GM18858 (cell line): ENCODE results near the gene LDB1.

Source experiments
- ATAC-seq: cut with Tn5 transposase; IDR thresholded peaks from one replicate; pipeline ENCODE4 v1.9.1; 2021; ENCODE audit not compliant: unreplicated experiment

The LDB1 gene

GRCh38 chr10:102113261-102113955 lies 6.8 kb downstream of the LDB1 start:
- ATAC-seq, result no peak

DNA sequence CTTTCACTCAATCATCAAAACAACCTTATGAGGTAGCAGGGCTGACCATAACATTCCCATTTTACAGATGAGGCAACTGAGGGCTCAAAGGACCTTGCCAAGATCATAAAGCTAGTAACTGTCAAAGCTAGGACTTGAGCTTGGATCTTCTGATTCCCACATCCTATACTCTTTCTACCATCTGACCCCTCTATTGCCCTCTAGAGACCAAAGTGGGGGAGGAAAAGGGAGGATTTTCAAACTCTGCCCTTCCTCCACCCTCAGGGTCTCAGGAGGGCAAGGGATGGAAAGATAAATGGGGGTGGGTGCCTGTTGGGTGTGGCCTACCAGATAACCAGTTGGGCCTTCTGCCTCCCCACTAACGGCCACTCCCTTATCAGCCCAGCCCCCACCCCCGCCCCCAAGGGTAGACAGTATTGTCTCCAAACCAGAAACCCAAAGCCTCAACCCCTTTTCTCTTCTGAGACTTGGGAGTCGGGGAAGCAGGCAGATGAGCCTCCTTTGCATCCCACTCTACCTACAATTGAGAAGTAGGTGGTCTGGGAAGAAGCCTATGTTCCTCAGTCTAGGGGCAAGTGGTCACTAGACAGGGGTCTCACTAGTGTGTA lies 7.9 kb downstream of the LDB1 start:
- no peak for ATAC-seq

DNA sequence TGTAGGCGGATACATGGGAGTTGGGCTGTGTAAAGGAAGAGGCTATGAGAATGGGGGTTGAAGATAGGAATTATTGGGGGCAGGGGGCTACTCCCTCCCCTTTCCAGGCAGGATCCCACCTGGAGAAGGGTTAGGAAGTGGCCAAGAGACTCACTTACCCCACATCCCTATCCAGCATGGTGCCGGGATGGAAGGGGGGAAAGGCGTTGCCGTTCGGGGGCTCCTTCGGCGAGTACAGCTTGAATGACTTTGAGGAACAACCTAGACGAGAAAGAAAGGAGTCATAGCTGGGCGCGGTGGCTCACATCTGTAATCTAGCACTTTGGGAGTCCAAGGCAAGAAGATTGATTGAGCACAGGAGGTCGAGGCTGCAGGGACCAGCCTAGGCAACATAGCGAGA lies 8.9 kb downstream of the LDB1 start:
- ATAC-seq, result no peak

- no peak for ATAC-seq
Observed at GRCh38 chr10:102109166-102110116, 10.7 kb downstream of the LDB1 start.

DNA sequence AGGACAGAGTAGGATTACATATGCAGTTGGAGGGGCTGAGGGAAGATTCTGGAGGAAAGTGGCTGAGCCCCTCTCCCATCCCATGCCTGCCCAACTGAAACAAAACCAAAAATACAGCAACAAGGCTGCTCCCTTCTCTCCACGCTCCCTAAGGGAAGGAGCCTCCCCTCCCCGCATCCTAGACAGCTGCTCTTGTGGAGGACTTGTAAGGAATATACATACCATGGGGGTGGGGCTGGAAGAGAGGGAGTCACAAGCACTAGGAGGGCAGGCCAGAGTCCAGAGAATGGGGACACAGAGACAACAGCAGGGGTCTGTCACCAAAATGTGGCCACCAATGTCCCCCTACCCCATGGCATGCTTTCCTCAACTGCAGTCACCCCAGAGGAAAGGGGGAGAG lies 13.2 kb downstream of the LDB1 start:
- no peak for ATAC-seq

DNA sequence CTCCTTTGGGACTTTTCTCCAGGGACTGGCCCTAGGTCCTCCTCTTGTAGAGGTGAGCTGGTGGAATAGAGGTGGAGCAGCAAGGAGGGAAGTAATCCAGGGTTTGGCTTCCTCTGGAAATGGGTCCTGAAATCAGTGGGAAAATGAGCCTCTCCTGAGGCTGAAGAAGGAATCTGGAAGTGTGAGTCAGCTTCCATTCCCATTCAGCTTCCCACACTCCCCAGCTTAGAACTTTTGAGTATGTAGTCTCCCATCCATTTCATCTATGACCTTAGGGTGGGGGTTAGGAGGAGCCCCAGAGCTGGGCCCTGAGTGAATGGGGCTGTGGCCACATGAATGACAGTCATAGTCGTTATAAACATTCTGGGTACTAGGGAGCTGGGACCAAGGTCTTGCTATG lies 17.7 kb downstream of the LDB1 start:
- no peak for ATAC-seq

DNA sequence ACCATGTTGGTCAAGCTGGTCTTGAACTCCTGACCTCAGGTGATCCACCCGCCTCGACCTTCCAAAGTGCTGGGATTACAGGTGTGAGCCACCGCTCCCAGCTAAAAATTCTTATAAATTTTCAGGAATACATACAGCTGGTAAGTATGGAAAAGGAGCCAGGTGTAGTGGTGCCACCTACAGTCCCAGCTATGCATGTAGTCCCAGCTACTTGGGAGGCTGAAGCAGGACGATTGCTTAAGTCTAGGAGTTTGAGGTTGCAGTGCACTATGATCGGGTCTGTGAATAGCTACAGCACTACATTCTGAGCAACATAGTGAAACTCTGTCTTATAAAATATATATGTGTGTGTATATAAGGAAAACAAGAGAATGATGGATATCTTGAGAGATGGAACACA lies 19.0 kb downstream of the LDB1 start:
- no peak for ATAC-seq

GRCh38 chr10:102096449-102096848 lies 23.7 kb downstream of the LDB1 start:
- no peak for ATAC-seq

GRCh38 chr10:102090772-102091171 lies 29.4 kb downstream of the LDB1 start:
- ATAC-seq, result no peak

DNA sequence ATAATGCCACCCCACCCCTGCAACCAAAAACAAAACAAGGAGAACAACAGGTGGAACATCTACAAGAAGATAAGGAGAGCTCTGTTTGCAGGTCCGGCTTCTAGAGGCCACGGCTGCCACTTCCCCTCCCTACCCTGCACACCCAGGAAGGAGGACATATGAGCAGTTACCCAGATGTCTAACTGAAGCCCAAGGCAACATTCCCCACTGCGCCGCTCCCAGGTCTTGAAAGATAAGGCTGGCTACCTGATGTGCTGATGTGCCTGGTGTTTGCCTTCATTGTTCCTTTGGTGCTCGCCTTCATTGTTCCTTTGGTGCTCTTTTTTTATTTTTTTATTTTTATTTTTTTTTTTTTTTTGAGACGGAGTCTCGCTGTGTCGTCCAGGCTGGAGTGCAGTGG lies 34.0 kb downstream of the LDB1 start:
- ATAC-seq, result no peak

DNA sequence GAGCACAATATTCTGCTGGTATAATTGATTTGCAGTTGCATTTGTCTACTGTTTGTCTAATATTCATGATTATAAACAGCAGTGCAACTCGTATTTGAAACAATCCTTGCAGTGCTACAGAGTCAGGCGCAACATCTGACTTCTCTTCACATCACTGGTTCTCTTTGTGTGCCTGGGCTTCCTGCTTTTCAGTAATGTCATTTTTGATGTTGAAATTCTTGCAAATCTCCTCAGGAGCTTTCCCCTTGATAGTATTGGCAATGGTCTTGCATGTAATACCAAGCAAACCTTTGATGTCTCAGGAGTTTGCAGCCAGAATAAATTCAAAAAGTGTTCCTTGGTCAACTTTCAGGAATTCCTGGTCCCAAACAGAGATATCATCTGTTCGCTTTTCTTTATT lies 34.8 kb downstream of the LDB1 start:
- no peak for ATAC-seq

DNA sequence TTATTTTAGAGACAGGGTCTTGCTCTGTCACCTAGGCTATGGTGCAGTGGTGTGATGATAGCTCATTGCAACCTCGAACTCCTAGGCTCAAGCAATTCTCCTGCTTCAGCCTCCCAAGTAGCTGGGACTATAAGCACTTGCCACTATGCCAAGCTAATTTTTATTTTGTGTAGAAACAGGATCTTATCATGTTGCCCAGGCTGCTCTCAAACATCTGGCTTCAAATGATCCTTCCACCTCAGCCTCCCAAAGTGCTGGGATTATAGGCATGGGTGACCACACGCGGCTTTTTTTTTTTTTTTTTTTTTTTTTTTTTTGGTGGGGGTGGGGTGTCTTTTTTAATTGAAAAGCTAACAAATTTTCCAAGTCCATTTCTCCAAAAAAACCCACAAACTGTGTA lies 36.6 kb downstream of the LDB1 start:
- ATAC-seq, result no peak

DNA sequence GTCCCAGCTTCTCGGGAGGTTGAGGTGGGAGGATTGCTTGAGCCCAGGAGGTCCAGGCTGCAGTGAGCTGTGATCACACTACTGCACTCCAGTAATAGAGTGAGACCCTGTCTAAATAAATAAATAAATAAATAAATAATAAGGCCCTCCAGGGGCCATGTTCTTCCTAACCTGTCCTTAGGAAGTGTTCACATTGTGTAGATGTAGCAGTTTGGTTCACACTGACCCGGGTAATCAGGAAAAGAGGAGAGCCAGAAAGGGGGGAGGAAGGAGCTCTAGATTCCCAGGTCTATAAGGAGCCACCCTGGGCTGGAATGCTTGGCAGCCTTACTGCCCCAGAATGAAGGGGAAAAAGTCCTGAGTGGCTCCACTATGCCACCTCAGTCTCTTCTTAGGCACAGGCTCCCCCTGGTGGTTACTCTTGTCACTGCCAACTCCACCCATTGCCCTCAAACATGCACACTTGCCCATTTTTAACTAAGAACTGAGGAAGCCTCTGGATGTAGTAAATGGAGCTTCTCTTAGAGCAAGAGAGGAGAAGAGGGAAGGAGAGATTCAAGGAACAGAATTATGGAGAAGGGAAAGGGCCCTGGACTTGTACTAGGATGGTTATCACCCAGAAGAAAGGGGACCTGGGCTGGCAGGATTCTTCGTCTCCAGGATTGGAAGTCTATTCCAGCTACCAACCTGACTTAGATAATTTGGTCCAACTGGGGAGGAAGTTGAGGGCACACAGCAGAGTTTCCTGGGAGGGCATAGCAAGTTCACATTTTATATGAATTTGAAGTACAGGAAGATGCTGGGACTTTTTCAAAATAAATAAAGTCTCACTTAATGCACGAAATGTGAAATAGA lies 47.3 kb downstream of the LDB1 start:
- ATAC-seq, result no peak

- no peak for ATAC-seq
Observed at GRCh38 chr10:102069071-102069470, 51.1 kb downstream of the LDB1 start.

DNA sequence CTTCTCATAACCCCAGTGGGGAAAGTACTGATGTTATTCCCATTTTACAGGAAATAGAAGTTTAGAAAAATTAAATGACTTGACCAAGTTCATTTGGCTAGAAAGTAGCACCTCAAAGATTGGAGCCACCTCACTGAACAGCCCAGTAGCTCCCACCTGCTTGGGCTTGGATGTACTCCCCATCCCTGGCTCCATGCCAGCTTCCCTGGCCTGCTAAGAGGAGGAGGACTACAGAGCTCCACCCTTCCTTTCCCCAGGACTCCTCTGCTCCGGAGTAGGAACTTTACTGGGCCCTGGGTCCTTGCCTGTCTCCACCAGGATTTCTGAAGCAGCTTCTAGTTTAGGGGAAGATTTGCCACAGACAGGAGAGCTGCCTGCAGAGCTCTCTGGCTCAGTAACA lies 52.0 kb downstream of the LDB1 start:
- no peak for ATAC-seq

DNA sequence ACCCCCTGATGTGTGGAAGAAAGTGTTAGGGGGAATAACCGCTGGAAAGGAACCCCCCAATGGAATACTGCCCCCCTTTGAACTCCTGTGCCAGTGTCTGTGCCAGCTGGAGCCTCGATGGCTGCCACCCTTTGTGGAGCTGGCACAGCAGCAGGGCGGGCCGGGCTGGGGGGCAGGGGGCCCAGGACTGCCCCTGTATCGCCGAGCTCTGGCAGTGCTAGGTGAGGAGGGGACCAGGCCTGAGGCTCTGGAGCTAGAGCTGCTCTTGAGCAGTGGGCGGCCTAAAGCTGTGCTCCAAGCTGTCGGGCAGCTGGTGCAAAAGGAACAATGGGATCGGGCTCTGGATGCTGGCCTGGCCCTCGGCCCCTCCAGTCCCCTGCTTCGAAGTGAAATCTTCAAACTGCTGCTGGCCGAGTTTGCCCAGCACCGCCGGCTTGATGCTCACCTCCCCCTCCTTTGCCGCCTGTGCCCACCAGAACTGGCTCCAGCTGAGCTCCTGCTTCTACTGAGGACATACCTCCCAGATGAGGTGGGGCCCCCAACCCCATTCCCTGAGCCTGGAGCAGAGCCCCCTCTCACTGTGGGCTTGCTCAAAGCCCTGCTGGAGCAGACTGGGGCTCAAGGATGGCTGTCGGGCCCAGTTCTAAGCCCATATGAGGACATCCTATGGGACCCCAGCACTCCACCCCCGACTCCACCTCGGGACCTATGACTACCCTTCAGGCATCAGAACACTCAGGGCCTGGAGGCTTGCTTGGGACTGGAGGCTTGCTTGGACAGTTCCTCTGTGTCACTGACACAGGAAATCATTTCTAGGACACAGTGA lies 52.9 kb downstream of the LDB1 start:
- ATAC-seq, result no peak

GRCh38 chr10:102066399-102067088 lies 53.6 kb downstream of the LDB1 start:
- ATAC-seq, result no peak

GRCh38 chr10:102065561-102066398 lies 54.4 kb downstream of the LDB1 start:
- ATAC-seq, result peak; percentile 16
